GM23338 (cell line): ENCODE results near the gene FANCB. TPM values are rescaled to one million over a fixed set of nuclear protein-coding genes. Genes with fewer than 3 reads are reported as not detected.

Source experiments
- ATAC-seq: fragments of 200-7000 bp; cut with Tn5 transposase; 3 replicates; pipeline ENCODE4 v1.9.1; 2020
- DNase-seq: peaks from one replicate; pipeline ENCODE4 v3.0.0-alpha.2; 2015; ENCODE audit warnings: low spot score
- H2AFZ ChIP-seq: fragments of 200-600 bp; sonication (generic); 2 replicates; pipeline ENCODE4 v1.8.0; 2016; ENCODE audit warnings: antibody characterized with exemption, mild to moderate bottlenecking, moderate library complexity
- H3F3A ChIP-seq: fragments of 200-600 bp; sonication (generic); replicated peaks from 2 replicates; pipeline ENCODE4 v1.8.0; 2017; ENCODE audit warnings: antibody characterized with exemption, mixed run types, low read depth
- H3K27ac ChIP-seq: fragments of 200-600 bp; sonication (generic); 2 replicates; pipeline ENCODE4 v1.6.1; 2016; ENCODE audit warnings: low read depth
- H3K27me3 ChIP-seq: fragments of 200-600 bp; sonication (generic); 2 replicates; pipeline ENCODE4 v1.8.0; 2016; ENCODE audit warnings: mild to moderate bottlenecking, mixed run types, moderate library complexity; ENCODE audit not compliant: insufficient read depth
- H3K36me3 ChIP-seq: fragments of 200-600 bp; sonication (generic); 2 replicates; pipeline ENCODE4 v1.8.0; 2016; ENCODE audit warnings: mild to moderate bottlenecking; ENCODE audit not compliant: insufficient read depth
- H3K4me1 ChIP-seq: fragments of 200-600 bp; sonication (generic); 2 replicates; pipeline ENCODE4 v1.8.0; 2016; ENCODE audit warnings: mild to moderate bottlenecking, moderate library complexity; ENCODE audit not compliant: insufficient read depth
- H3K4me2 ChIP-seq: fragments of 200-600 bp; sonication (generic); 2 replicates; pipeline ENCODE4 v1.7.1; 2017; ENCODE audit warnings: mixed run types
- H3K4me3 ChIP-seq: fragments of 200-600 bp; sonication (generic); 2 replicates; pipeline ENCODE4 v1.6.1; 2016; ENCODE audit warnings: mixed run types
- H3K79me2 ChIP-seq: fragments of 200-600 bp; sonication (generic); replicated peaks from 2 replicates; pipeline ENCODE4 v1.8.0; 2017; ENCODE audit warnings: mild to moderate bottlenecking; ENCODE audit not compliant: insufficient read depth
- H3K9me2 ChIP-seq: fragments of 200-600 bp; sonication (generic); 2 replicates; pipeline ENCODE4 v1.8.0; 2017; ENCODE audit not compliant: insufficient read depth
- H4K20me1 ChIP-seq: fragments of 200-600 bp; sonication (generic); replicated peaks from 2 replicates; pipeline ENCODE4 v1.8.0; 2017; ENCODE audit warnings: mild to moderate bottlenecking; ENCODE audit not compliant: insufficient read depth
- H3K27ac Mint-ChIP-seq: 2 replicates; pipeline ENCODE4 v1.8.0; 2020; ENCODE audit warnings: inconsistent platforms, mild to moderate bottlenecking, moderate library complexity, mixed read lengths
- H3K27me3 Mint-ChIP-seq: 3 replicates; pipeline ENCODE4 v1.8.0; 2022; ENCODE audit warnings: low read depth, mild to moderate bottlenecking, moderate library complexity, mixed read lengths, inconsistent platforms; ENCODE audit not compliant: insufficient read depth, poor library complexity
- H3K36me3 Mint-ChIP-seq: 3 replicates; pipeline ENCODE4 v1.8.0; 2021; ENCODE audit warnings: low read depth, mild to moderate bottlenecking, inconsistent platforms, moderate library complexity, mixed read lengths
- H3K4me1 Mint-ChIP-seq: 3 replicates; pipeline ENCODE4 v1.8.0; 2020; ENCODE audit warnings: mild to moderate bottlenecking, inconsistent platforms, mixed read lengths
- H3K4me3 Mint-ChIP-seq: 3 replicates; pipeline ENCODE4 v1.8.0; 2021; ENCODE audit warnings: moderate library complexity, mild to moderate bottlenecking, inconsistent platforms, mixed read lengths
- H3K9me3 Mint-ChIP-seq: 3 replicates; pipeline ENCODE4 v1.8.0; 2020; ENCODE audit warnings: moderate library complexity, mild to moderate bottlenecking, inconsistent platforms, mixed read lengths
- CREB1 ChIP-seq: fragments of 250-450 bp; sonication (Bioruptor Pico); IDR thresholded peaks from 2 replicates; pipeline ENCODE4 v1.5.0; 2020; ENCODE audit warnings: low read depth, mild to moderate bottlenecking, moderate library complexity
- EZH2phosphoT487 ChIP-seq: fragments of 200-600 bp; sonication (generic); IDR thresholded peaks from one replicate; pipeline ENCODE4 v1.8.1; 2018; ENCODE audit warnings: antibody characterized with exemption; ENCODE audit not compliant: unreplicated experiment
- ZNF331 ChIP-seq: fragments of 250-450 bp; sonication (Bioruptor Pico); IDR thresholded peaks from 2 replicates; pipeline ENCODE4 v1.5.0; 2020; ENCODE audit warnings: low read depth, mild to moderate bottlenecking, moderate library complexity
- polyA plus RNA-seq: library from polyadenylated mRNA; unstranded; fragments of >200 nt; fragmentation: Nextera tagmentation; extraction: Ambion mirVana; gene quantifications from 2 replicates; pipeline ENCODE4 v1.2.1, GENCODE V29; 2016
- total RNA-seq: library from RNA; depleted of rRNA; stranded (reverse); fragments of >200 nt; shearing (Covaris generic); gene quantifications from 2 replicates; pipeline ENCODE4 v1.2.3, GENCODE V29; 2014
- TF ChIP-seq, protein P1 (sequence below): fragments of 250-450 bp; sonication (Bioruptor Pico); IDR thresholded peaks from 2 replicates; pipeline ENCODE4 v1.5.0; 2020; ENCODE audit warnings: mild to moderate bottlenecking, moderate library complexity
- TF ChIP-seq, protein P2 (sequence below): IDR thresholded peaks from 2 replicates; pipeline ENCODE4 v1.6.1; 2016; ENCODE audit warnings: antibody characterized with exemption
- TF ChIP-seq, protein P3 (sequence below), 2 experiments: fragments of 200-600 bp in 1 of 2; sonication (generic) in 1 of 2; conservative IDR thresholded peaks; 2 replicates each; pipeline versions ENCODE4 v1.5.1 to v1.6.1; 2016 to 2017; ENCODE audit warnings: antibody characterized with exemption in 2 of 2, low read depth in 2 of 2, mild to moderate bottlenecking in 2 of 2, moderate library complexity in 1 of 2

FANCB gene
- total and polyA plus RNA-seq, 2 experiments from 2014 or later = 16.2 to 16.8 TPM

DNA sequence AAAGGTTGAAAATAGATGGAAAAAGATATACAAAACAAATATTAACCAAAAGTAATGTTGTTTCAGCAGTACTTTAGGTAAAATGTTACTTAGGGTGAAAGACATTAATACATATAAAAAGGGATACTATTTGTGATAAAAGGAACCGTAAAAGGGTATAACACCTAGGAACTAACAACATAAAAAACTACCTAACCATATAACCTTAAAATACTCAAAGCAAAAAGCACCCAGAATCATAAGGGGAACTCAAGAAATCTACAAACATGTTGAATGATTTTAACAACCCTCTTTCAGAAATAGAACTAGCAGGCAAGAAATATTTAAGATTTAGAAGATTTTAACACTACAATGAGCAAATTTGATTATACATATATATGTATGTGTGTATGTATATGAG is 11.8 kb upstream of the FANCB start (continued):
- TF ChIP-seq, protein P1, sequence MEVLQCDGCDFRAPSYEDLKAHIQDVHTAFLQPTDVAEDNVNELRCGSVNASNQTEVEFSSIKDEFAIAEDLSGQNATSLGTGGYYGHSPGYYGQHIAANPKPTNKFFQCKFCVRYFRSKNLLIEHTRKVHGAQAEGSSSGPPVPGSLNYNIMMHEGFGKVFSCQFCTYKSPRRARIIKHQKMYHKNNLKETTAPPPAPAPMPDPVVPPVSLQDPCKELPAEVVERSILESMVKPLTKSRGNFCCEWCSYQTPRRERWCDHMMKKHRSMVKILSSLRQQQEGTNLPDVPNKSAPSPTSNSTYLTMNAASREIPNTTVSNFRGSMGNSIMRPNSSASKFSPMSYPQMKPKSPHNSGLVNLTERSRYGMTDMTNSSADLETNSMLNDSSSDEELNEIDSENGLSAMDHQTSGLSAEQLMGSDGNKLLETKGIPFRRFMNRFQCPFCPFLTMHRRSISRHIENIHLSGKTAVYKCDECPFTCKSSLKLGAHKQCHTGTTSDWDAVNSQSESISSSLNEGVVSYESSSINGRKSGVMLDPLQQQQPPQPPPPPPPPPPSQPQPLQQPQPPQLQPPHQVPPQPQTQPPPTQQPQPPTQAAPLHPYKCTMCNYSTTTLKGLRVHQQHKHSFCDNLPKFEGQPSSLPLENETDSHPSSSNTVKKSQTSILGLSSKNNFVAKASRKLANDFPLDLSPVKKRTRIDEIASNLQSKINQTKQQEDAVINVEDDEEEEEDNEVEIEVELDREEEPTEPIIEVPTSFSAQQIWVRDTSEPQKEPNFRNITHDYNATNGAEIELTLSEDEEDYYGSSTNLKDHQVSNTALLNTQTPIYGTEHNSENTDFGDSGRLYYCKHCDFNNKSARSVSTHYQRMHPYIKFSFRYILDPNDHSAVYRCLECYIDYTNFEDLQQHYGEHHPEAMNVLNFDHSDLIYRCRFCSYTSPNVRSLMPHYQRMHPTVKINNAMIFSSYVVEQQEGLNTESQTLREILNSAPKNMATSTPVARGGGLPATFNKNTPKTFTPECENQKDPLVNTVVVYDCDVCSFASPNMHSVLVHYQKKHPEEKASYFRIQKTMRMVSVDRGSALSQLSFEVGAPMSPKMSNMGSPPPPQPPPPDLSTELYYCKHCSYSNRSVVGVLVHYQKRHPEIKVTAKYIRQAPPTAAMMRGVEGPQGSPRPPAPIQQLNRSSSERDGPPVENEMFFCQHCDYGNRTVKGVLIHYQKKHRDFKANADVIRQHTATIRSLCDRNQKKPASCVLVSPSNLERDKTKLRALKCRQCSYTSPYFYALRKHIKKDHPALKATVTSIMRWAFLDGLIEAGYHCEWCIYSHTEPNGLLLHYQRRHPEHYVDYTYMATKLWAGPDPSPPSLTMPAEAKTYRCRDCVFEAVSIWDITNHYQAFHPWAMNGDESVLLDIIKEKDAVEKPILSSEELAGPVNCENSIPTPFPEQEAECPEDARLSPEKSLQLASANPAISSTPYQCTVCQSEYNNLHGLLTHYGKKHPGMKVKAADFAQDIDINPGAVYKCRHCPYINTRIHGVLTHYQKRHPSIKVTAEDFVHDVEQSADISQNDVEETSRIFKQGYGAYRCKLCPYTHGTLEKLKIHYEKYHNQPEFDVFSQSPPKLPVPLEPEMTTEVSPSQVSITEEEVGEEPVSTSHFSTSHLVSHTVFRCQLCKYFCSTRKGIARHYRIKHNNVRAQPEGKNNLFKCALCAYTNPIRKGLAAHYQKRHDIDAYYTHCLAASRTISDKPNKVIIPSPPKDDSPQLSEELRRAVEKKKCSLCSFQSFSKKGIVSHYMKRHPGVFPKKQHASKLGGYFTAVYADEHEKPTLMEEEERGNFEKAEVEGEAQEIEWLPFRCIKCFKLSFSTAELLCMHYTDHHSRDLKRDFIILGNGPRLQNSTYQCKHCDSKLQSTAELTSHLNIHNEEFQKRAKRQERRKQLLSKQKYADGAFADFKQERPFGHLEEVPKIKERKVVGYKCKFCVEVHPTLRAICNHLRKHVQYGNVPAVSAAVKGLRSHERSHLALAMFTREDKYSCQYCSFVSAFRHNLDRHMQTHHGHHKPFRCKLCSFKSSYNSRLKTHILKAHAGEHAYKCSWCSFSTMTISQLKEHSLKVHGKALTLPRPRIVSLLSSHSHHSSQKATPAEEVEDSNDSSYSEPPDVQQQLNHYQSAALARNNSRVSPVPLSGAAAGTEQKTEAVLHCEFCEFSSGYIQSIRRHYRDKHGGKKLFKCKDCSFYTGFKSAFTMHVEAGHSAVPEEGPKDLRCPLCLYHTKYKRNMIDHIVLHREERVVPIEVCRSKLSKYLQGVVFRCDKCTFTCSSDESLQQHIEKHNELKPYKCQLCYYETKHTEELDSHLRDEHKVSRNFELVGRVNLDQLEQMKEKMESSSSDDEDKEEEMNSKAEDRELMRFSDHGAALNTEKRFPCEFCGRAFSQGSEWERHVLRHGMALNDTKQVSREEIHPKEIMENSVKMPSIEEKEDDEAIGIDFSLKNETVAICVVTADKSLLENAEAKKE (CRISPR knock-in tag) = no peak
- TF ChIP-seq, protein P2, sequence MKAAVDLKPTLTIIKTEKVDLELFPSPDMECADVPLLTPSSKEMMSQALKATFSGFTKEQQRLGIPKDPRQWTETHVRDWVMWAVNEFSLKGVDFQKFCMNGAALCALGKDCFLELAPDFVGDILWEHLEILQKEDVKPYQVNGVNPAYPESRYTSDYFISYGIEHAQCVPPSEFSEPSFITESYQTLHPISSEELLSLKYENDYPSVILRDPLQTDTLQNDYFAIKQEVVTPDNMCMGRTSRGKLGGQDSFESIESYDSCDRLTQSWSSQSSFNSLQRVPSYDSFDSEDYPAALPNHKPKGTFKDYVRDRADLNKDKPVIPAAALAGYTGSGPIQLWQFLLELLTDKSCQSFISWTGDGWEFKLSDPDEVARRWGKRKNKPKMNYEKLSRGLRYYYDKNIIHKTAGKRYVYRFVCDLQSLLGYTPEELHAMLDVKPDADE = no peak
- TF ChIP-seq CREB1 = no peak

DNA sequence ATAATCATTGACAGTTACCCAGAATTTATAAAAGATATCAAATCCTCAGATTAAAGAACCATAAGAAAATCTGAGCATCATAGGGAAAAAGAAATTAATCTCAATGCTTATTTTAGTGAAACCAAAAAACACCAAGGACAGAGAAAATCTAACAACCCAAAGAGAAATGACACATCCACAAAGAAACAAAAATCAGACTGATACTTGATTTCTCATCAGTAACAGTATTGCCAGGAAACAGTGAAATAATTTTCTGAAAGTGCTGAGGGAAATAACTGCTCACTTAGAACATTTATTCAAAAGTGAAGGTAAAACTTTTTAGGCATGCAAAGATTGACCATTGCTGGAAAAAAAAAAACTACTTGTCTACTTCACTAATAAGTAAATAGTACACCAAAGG is 11.0 kb upstream of the FANCB start:
- no peak for ATAC-seq
- Histone ChIP-seq H3F3A (no peaks in the 10 kb centered on the region), H3K36me3 (no peaks in the 10 kb centered on the region), H3K4me1 (no peaks in the 10 kb centered on the region), H2AFZ (no peak overlapping the region), H4K20me1 (no peaks in the 10 kb centered on the region), H3K4me2 (no peak overlapping the region), H3K27ac (no peak overlapping the region), H3K9me2 (no peaks in the 10 kb centered on the region), H3K4me3 (no peak overlapping the region), H3K79me2 (peaks cover 6% of the 10 kb centered on the region), H3K27me3 (no peaks in the 10 kb centered on the region)
- no peak overlapping the region for H3K27ac Mint-ChIP-seq
- DNase-seq = no peak
- H3K4me1 Mint-ChIP-seq = no peaks in the 10 kb centered on the region
- H3K9me3 Mint-ChIP-seq = no peaks in the 10 kb centered on the region
- H3K27me3 Mint-ChIP-seq = peaks cover 1% of the 10 kb centered on the region
- no peak overlapping the region for H3K4me3 Mint-ChIP-seq
- no peaks in the 10 kb centered on the region for H3K36me3 Mint-ChIP-seq
- TF ChIP-seq ZNF331 (CRISPR knock-in tag) = no peak
- TF ChIP-seq EZH2phosphoT487 = no peak
- TF ChIP-seq, protein P1 (CRISPR knock-in tag) = no peak
- TF ChIP-seq, protein P3, sequence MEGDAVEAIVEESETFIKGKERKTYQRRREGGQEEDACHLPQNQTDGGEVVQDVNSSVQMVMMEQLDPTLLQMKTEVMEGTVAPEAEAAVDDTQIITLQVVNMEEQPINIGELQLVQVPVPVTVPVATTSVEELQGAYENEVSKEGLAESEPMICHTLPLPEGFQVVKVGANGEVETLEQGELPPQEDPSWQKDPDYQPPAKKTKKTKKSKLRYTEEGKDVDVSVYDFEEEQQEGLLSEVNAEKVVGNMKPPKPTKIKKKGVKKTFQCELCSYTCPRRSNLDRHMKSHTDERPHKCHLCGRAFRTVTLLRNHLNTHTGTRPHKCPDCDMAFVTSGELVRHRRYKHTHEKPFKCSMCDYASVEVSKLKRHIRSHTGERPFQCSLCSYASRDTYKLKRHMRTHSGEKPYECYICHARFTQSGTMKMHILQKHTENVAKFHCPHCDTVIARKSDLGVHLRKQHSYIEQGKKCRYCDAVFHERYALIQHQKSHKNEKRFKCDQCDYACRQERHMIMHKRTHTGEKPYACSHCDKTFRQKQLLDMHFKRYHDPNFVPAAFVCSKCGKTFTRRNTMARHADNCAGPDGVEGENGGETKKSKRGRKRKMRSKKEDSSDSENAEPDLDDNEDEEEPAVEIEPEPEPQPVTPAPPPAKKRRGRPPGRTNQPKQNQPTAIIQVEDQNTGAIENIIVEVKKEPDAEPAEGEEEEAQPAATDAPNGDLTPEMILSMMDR (conservative IDR thresholded peaks at IDR 0.05; ENCODE audit: low read depth in 2 of 2) = no peak
